ENCODE results near the gene BAIAP2.

DNA sequence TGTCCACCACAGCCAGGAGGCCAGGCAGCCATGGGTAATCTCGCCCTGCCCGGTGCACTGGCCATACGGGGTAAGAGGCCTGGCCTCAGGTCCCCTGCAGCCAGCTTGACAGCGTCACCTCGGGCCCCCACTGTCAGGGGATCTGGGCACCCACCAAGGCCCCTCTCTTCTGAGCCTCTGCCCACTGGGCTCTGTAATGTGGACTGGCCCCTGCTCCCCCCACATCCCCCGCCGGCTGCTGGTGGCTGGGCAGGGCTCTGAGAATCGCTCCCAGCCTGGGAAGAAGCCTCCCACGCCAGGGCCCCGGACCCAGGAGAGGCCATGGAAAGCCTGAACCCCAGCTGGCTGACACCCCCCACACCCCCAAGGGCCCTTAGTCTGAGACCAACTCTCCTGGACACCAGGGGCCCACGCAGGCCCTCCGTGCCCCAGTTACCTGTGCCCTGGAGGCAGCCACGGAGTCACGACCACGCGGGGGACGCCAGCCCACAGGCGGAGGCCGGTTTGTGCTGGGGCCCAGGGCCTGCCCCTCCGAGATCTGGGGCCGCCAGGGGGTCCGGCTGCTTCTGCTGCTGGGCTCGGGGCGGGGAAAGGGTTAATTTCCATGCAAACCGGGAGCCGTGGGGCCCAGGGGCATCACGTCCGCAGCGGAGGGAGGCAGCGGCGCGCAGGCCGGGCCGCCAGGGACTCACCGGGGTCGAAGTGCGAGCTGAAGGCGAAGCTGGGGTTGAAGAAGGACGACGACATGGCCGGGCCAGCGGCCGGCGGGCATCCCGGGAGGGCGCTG, 130.5 kb downstream of the BAIAP2 start, which contains the start of gene PVALEF:
- TF ChIP-seq TAF1 (IDR thresholded peaks at IDR 0.05; ENCODE audit: borderline replicate concordance, insufficient read depth, low read length) (no peak), FOXP2 (optimal IDR thresholded peaks at IDR 0.05; ENCODE audit: borderline replicate concordance, extremely low read depth, extremely low read length, insufficient read depth) (no peak)
- TF ChIP-seq, protein P1, sequence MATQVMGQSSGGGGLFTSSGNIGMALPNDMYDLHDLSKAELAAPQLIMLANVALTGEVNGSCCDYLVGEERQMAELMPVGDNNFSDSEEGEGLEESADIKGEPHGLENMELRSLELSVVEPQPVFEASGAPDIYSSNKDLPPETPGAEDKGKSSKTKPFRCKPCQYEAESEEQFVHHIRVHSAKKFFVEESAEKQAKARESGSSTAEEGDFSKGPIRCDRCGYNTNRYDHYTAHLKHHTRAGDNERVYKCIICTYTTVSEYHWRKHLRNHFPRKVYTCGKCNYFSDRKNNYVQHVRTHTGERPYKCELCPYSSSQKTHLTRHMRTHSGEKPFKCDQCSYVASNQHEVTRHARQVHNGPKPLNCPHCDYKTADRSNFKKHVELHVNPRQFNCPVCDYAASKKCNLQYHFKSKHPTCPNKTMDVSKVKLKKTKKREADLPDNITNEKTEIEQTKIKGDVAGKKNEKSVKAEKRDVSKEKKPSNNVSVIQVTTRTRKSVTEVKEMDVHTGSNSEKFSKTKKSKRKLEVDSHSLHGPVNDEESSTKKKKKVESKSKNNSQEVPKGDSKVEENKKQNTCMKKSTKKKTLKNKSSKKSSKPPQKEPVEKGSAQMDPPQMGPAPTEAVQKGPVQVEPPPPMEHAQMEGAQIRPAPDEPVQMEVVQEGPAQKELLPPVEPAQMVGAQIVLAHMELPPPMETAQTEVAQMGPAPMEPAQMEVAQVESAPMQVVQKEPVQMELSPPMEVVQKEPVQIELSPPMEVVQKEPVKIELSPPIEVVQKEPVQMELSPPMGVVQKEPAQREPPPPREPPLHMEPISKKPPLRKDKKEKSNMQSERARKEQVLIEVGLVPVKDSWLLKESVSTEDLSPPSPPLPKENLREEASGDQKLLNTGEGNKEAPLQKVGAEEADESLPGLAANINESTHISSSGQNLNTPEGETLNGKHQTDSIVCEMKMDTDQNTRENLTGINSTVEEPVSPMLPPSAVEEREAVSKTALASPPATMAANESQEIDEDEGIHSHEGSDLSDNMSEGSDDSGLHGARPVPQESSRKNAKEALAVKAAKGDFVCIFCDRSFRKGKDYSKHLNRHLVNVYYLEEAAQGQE (IDR thresholded peaks at IDR 0.05; ENCODE audit: insufficient read depth in 1 of 2, low read depth in 2 of 2, low read length in 2 of 2): no peak

Measured in PFSK-1 (cell line).